ENCODE measurements around the gene DCHS2. TPM values are rescaled to one million over a fixed set of nuclear protein-coding genes. Genes with fewer than 3 reads are reported as not detected.

DCHS2 gene
- total RNA-seq, 1 experiment from 2014 or later: not detected

DNA sequence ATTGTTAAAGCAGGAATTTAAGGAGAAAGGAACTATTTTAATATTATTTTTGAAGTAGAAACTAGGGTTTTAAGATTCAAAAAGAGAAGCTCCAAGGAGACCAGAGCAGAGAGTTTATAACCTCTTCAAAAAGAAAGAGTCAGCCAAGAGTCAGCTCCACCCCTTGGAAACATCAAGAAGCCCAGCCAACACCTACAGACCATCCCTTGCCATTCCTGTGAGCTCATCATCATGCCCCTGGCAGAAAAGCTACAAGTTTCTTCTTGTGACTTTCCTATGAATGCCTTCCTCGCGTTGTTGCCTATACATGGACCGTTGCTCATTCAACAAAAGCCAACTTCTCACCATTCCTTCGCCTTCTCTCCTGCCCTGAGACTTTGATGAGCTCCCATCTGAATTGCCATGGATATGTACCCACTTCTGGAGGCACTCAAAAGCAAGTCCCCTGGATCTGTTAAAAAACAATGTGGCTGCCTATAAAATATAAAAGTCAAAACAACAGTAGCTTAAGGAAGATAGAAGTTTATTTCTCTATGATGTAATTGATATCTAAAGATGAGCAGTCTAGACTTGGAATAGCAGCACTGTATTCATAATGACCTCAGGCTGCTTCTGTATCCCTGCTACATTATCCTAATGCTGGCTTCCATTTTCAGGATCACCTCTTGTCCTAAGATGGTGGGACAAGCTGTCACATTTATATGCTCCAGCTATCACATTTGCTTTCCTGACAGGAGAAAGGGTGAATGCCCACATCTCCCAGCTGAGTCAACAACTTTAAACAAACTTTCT, 38.3 kb upstream of the DCHS2 start:
- Histone ChIP-seq H3K36me3 (ENCODE audit: control insufficient read depth, insufficient read depth, low read length) (no peaks in the 10 kb centered on the region), H3K9me3 (no peaks in the 10 kb centered on the region), H3K4me1 (no peaks in the 10 kb centered on the region), H3K4me3 (ENCODE audit: low read depth, low read length) (no peak overlapping the region), H3K27me3 (replicated peaks; ENCODE audit: control insufficient read depth, insufficient read depth, low read length) (no peaks in the 10 kb centered on the region)
- Mint-ChIP-seq H3K27me3 (ENCODE audit: insufficient read depth, unreplicated experiment) (peaks cover 13% of the 10 kb centered on the region), H3K4me3 (ENCODE audit: unreplicated experiment) (no peak overlapping the region), H3K4me1 (ENCODE audit: low read depth, unreplicated experiment) (no peaks in the 10 kb centered on the region), H3K27ac (ENCODE audit: unreplicated experiment) (no peak overlapping the region), H3K36me3 (ENCODE audit: insufficient read depth, unreplicated experiment) (peaks cover 10% of the 10 kb centered on the region), H3K9me3 (ENCODE audit: unreplicated experiment) (no peaks in the 10 kb centered on the region)
- DNase-seq: no peak
- ChIA-PET CTCF (no interaction called here), POLR2A (no interaction called here)
- BruUV-seq (replicated peaks): no TSS peak
- intact Hi-C loops (cut with micrococcal nuclease; ENCODE audit: unreplicated experiment): no loop called here
- TF ChIP-seq, protein P1, sequence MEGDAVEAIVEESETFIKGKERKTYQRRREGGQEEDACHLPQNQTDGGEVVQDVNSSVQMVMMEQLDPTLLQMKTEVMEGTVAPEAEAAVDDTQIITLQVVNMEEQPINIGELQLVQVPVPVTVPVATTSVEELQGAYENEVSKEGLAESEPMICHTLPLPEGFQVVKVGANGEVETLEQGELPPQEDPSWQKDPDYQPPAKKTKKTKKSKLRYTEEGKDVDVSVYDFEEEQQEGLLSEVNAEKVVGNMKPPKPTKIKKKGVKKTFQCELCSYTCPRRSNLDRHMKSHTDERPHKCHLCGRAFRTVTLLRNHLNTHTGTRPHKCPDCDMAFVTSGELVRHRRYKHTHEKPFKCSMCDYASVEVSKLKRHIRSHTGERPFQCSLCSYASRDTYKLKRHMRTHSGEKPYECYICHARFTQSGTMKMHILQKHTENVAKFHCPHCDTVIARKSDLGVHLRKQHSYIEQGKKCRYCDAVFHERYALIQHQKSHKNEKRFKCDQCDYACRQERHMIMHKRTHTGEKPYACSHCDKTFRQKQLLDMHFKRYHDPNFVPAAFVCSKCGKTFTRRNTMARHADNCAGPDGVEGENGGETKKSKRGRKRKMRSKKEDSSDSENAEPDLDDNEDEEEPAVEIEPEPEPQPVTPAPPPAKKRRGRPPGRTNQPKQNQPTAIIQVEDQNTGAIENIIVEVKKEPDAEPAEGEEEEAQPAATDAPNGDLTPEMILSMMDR (IDR thresholded peaks at IDR 0.05; ENCODE audit: insufficient read depth in 1 of 2, low read depth in 1 of 2, low read length in 1 of 2, severe bottlenecking in 1 of 2, unreplicated experiment in 1 of 2): no peak

DNA sequence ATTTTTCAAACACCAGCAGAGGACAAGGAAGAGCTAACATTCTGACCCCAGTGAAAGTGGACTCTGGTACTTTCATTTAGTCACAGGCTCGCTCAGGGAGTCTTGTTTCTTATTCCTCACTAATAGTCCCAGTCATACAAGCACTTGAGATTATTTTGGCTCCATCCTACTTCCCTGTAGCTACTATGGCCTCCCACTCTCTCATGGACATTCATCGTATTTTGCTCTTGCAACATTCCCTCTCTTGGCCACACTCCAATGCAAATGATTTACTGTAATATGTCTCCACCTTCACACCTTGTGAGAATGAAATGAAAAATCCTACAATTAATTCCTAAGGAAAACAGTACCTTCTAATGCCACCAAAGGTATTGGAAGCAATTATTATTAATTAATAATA, 37.3 kb upstream of the DCHS2 start:
- POLR2A ChIA-PET: no interaction called here

DNA sequence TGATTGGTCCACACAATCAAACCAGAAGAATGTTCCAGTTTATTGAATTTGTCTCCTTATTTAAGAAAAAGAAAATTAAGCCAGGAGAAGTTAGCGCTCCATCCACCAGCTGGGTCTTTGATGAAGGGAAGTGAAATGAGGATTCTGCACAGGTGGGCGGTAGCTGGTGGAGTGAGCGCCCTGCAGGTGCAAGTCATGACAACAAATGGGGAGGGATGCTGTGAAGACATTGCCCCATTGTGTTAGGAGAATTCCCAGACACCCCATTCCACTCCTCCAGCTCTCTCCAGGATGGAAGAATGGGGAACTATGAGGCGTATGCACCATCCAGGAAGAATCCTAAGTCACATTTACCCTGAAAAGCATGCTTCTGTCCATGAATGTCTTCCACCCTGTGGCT, 35.7 kb upstream of the DCHS2 start:
- no peaks in the 10 kb centered on the region for H3K36me3 ChIP-seq (ENCODE audit: control insufficient read depth, insufficient read depth, low read length)
- H3K4me1 Mint-ChIP-seq (ENCODE audit: low read depth, unreplicated experiment): no peaks in the 10 kb centered on the region
- no peaks in the 10 kb centered on the region for H3K9me3 ChIP-seq
- TF ChIP-seq, protein P1 (IDR thresholded peaks at IDR 0.05; ENCODE audit: insufficient read depth in 1 of 2, low read depth in 1 of 2, low read length in 1 of 2, severe bottlenecking in 1 of 2, unreplicated experiment in 1 of 2): no peak
- no TSS peak for BruUV-seq (replicated peaks)
- no peaks in the 10 kb centered on the region for H3K4me1 ChIP-seq
- H3K27me3 ChIP-seq (replicated peaks; ENCODE audit: control insufficient read depth, insufficient read depth, low read length): no peaks in the 10 kb centered on the region; the same call in 1 of the 2 replicates
- no peak overlapping the region for H3K27ac Mint-ChIP-seq (ENCODE audit: unreplicated experiment)
- H3K4me3 ChIP-seq (ENCODE audit: low read depth, low read length): no peak overlapping the region
- ChIA-PET CTCF (no interaction called here), POLR2A (no interaction called here)
- peaks cover 17% of the 10 kb centered on the region for H3K27me3 Mint-ChIP-seq (ENCODE audit: insufficient read depth, unreplicated experiment)
- no peak for DNase-seq
- intact Hi-C loops (cut with micrococcal nuclease; ENCODE audit: unreplicated experiment): no loop called here
- H3K4me3 Mint-ChIP-seq (ENCODE audit: unreplicated experiment): no peak overlapping the region
- H3K9me3 Mint-ChIP-seq (ENCODE audit: unreplicated experiment): no peaks in the 10 kb centered on the region
- H3K36me3 Mint-ChIP-seq (ENCODE audit: insufficient read depth, unreplicated experiment): no peaks in the 10 kb centered on the region

More for the DNA sequence above, 37.3 kb upstream of the DCHS2 start:
- Histone ChIP-seq H3K36me3 (ENCODE audit: control insufficient read depth, insufficient read depth, low read length) (no peaks in the 10 kb centered on the region), H3K4me3 (ENCODE audit: low read depth, low read length) (no peak overlapping the region), H3K27me3 (replicated peaks; ENCODE audit: control insufficient read depth, insufficient read depth, low read length) (no peaks in the 10 kb centered on the region; the same call in 1 of the 2 replicates), H3K4me1 (no peaks in the 10 kb centered on the region), H3K9me3 (no peaks in the 10 kb centered on the region)
- Mint-ChIP-seq H3K4me1 (ENCODE audit: low read depth, unreplicated experiment) (no peaks in the 10 kb centered on the region), H3K4me3 (ENCODE audit: unreplicated experiment) (no peak overlapping the region), H3K36me3 (ENCODE audit: insufficient read depth, unreplicated experiment) (peaks cover under 1% of the 10 kb centered on the region), H3K27me3 (ENCODE audit: insufficient read depth, unreplicated experiment) (peaks cover 14% of the 10 kb centered on the region), H3K9me3 (ENCODE audit: unreplicated experiment) (no peaks in the 10 kb centered on the region), H3K27ac (ENCODE audit: unreplicated experiment) (no peak overlapping the region)
- CTCF ChIA-PET: no interaction called here
- TF ChIP-seq, protein P1 (IDR thresholded peaks at IDR 0.05; ENCODE audit: insufficient read depth in 1 of 2, low read depth in 1 of 2, low read length in 1 of 2, severe bottlenecking in 1 of 2, unreplicated experiment in 1 of 2): no peak
- no peak for DNase-seq
- intact Hi-C loops (cut with micrococcal nuclease; ENCODE audit: unreplicated experiment): no loop called here
- BruUV-seq (replicated peaks): no TSS peak
